Prostate gland (tissue), 2 donors: ENCODE measurements around the gene CANT1. TPM values are rescaled to one million over a fixed set of nuclear protein-coding genes. Genes with fewer than 3 reads are reported as not detected.

Experiments
- DNase-seq: peaks from one replicate; pipeline ENCODE4 v3.0.0-alpha.2; 2019; ENCODE audit warnings: low spot score
- H3K27ac ChIP-seq, 2 donors: fragments of 200-600 bp; sonication (generic); 2 replicates each; pipeline ENCODE4 v1.5.1; 2017 to 2019
- H3K27me3 ChIP-seq: fragments of 200-600 bp; sonication (generic); replicated peaks from 2 replicates; pipeline ENCODE4 v1.5.1; 2019; ENCODE audit not compliant: insufficient read depth
- H3K36me3 ChIP-seq, 2 donors: fragments of 200-600 bp; sonication (generic); 1 replicate in 1 of 2; 2 replicates in 1 of 2; pipeline versions ENCODE4 v1.5.1 to v1.8.1; 2017 to 2019
- H3K4me1 ChIP-seq: fragments of 200-600 bp; sonication (generic); replicated peaks from 2 replicates; pipeline ENCODE4 v1.5.1; 2019
- H3K4me3 ChIP-seq, 2 donors: fragments of 200-600 bp; sonication (generic); 2 replicates each; pipeline ENCODE4 v1.5.1; 2017 to 2019
- H3K9me3 ChIP-seq: fragments of 200-600 bp; sonication (generic); 2 replicates; pipeline ENCODE4 v1.5.1; 2017
- POLR2A ChIP-seq: fragments of 450-650 bp; IDR thresholded peaks from one replicate; pipeline ENCODE4 v1.6.1; 2016; ENCODE audit warnings: antibody characterized with exemption, mild to moderate bottlenecking
- POLR2AphosphoS5 ChIP-seq: sonication (generic); formaldehyde crosslinking; IDR thresholded peaks from one replicate; pipeline ENCODE4 v1.6.1; 2017; ENCODE audit warnings: antibody characterized with exemption
- WGBS: methylation state at CpG from one replicate; pipeline ENCODE4 v1.1.5; 2018; 5-methylcytosine and 5-hydroxymethylcytosine counted together
- intact Hi-C: fragments of 100-400 bp; cut with DNase I; formaldehyde crosslinking; loops from one replicate; pipeline ENCODE4 v1.14.2; 2022
- total RNA-seq, 2 donors: library from RNA; depleted of rRNA; stranded (reverse); fragments of >200 nt; gene quantifications; one replicate each; pipeline ENCODE4 v1.1.0, GENCODE V29; 2016
- TF ChIP-seq, protein P1 (sequence below), 4 experiments: fragments of 200-600 bp in 2 of 4; fragments of 450-650 bp in 2 of 4; sonication (generic) in 2 of 4; IDR thresholded peaks; 1 replicate in 3 of 4; 2 replicates in 1 of 4; pipeline ENCODE4 v1.5.1; 2016 to 2019; ENCODE audit warnings: antibody characterized with exemption in 4 of 4, mild to moderate bottlenecking in 2 of 4, moderate library complexity in 2 of 4

Gene CANT1
- total RNA-seq, 2 donors from 2014 or later: 89.7 to 201 TPM

DNA sequence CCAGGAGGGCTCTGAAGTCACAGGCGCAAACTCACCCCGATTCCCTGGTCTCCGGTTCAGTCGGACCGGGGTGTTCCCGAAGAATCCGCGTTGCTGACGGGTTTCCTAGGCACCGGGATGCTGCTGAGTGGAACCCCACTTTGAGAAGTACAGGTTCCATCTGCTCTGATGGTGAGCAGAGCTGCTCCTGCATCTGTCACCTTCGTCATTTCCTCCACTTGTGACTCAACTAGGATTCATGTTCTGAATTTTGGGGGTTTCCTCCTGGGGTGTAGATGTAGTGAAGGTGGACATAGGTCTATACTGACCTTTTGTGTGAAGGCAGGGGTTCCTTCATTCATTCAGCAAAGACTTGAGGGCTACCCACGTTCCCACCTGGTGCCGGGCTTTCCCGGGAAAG lies 54.9 kb downstream of the CANT1 start:
- Histone ChIP-seq H3K36me3 (no peaks in the 10 kb centered on the region), H3K9me3 (no peaks in the 10 kb centered on the region), H3K27me3 (no peaks in the 10 kb centered on the region), H3K4me1 (no peaks in the 10 kb centered on the region), H3K4me3 (no peak overlapping the region), H3K27ac (no peak overlapping the region)
- no peak for DNase-seq
- intact Hi-C loops: no loop called here
- TF ChIP-seq POLR2AphosphoS5 (no peak), POLR2A (no peak)
- TF ChIP-seq, protein P1, sequence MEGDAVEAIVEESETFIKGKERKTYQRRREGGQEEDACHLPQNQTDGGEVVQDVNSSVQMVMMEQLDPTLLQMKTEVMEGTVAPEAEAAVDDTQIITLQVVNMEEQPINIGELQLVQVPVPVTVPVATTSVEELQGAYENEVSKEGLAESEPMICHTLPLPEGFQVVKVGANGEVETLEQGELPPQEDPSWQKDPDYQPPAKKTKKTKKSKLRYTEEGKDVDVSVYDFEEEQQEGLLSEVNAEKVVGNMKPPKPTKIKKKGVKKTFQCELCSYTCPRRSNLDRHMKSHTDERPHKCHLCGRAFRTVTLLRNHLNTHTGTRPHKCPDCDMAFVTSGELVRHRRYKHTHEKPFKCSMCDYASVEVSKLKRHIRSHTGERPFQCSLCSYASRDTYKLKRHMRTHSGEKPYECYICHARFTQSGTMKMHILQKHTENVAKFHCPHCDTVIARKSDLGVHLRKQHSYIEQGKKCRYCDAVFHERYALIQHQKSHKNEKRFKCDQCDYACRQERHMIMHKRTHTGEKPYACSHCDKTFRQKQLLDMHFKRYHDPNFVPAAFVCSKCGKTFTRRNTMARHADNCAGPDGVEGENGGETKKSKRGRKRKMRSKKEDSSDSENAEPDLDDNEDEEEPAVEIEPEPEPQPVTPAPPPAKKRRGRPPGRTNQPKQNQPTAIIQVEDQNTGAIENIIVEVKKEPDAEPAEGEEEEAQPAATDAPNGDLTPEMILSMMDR (IDR thresholded peaks at IDR 0.05): no peak
- WGBS: 92% methylated on average over 14 of the region's 14 CpGs

DNA sequence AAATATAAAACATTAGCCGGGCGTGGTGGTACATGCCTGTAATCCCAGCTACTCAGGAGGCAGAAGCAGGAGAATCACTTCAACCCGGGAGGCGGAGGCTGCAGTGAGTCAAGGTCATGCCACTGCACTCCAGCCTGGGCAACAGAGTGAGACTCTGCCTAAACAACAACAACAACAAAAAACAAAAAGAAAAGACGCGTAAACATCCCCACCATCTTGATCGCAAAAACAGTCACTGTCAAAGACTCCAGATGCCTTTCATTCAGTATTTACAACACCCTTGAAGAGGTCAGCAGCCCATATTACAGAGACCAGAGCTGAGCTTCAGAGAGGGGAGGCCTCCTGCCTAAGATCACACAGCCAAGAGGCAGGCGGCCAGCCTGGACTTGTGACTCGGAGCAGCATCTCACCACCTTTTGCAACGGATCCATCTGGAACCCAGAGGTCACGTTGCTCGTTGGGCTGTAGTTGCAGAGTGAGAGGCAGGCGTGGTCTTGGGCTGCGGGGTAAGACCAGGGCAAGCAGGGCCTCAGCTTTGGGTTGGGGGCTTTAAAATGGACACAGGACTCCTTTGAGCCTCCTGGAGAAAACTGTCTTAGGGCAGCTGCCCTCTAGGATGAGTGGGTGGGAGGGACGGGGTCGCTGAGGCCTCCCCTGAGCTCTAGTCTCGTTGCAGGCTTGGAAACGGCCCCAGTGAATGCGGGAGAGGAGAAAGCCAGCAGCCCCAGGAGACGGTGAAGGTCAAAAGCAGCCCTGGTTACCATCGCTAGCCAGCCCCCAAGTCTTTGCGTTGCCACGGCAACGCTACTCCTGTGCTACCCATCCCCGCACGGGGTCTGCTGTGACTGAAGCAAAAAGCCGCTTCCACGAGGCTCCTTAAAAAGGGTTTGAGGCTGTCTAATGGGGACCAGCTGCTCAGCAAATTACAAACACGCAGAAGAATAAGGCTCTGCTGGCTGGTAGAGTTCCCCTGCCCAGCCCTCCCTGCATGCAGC lies 55.9 kb downstream of the CANT1 start:
- Histone ChIP-seq H3K4me3 (no peak overlapping the region), H3K27me3 (no peaks in the 10 kb centered on the region), H3K36me3 (no peaks in the 10 kb centered on the region), H3K27ac (no peak overlapping the region), H3K4me1 (no peaks in the 10 kb centered on the region), H3K9me3 (no peaks in the 10 kb centered on the region)
- intact Hi-C loops: no loop called here
- TF ChIP-seq, protein P1 (IDR thresholded peaks at IDR 0.05): no peak
- no peak for TF ChIP-seq POLR2AphosphoS5
- TF ChIP-seq POLR2A: no peak
- DNase-seq: no peak
- WGBS: 77% methylated on average over 29 of the region's 29 CpGs

DNA sequence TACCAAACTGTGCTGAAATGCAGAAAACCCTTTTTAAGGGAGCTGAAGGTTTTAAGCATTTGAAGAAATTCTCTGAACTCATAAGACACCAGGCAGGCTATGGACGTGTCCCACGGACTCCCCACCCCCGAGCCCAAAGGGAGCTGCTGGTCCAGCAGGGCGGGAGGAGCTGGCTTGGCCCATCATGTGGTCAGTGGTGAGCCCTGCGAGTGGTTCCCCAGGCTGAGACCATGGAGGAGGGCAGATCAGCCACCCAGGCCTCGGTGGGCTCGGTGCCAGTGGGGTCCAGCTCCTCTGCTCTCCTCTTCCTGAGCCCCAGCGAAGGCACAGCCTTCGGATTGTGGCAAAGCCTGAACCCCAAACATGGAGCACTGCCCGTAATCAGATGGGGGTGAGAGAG lies 56.9 kb downstream of the CANT1 start:
- no peak for DNase-seq
- no peaks in the 10 kb centered on the region for H3K9me3 ChIP-seq
- H3K4me3 ChIP-seq: no peak overlapping the region
- WGBS: 79% methylated on average over 10 of the region's 10 CpGs
- H3K36me3 ChIP-seq: no peaks in the 10 kb centered on the region
- no peaks in the 10 kb centered on the region for H3K27me3 ChIP-seq
- no peak overlapping the region for H3K27ac ChIP-seq
- intact Hi-C loops: no loop called here
- TF ChIP-seq POLR2A (no peak), POLR2AphosphoS5 (no peak)
- TF ChIP-seq, protein P1 (IDR thresholded peaks at IDR 0.05): no peak
- H3K4me1 ChIP-seq: no peaks in the 10 kb centered on the region

GRCh38 chr17:78951967-78952551 lies 57.5 kb downstream of the CANT1 start:
- Histone ChIP-seq H3K36me3 (no peaks in the 10 kb centered on the region), H3K4me3 (no peak overlapping the region), H3K4me1 (no peaks in the 10 kb centered on the region), H3K27ac (peak overlapping the region; percentile 18 to 58), H3K27me3 (no peaks in the 10 kb centered on the region), H3K9me3 (no peaks in the 10 kb centered on the region)
- DNase-seq: no peak
- intact Hi-C loops: no loop called here
- TF ChIP-seq POLR2AphosphoS5 (no peak), POLR2A (no peak)
- 19% methylated on average over 12 of the region's 12 CpGs for WGBS

DNA sequence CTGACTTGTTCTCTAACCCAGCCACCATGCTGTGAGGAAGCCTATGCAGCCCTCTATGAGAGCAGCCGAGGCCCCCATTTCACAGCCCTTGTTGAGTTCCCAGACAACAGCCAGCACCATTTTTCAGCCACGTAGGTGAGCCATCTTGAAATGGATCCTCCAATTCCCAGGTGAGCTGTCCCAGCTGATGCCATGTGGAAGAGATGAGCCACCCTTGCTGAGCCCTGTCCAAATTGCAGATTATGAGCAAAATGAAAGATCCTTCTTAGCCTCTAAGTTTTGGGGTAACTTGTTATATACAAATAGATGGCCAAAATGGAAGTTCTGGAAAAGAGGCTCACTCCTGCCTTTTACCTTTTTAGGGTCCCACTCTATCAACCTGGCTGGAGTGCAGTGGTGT lies 58.7 kb downstream of the CANT1 start:
- DNase-seq: no peak
- no peaks in the 10 kb centered on the region for H3K36me3 ChIP-seq
- H3K27me3 ChIP-seq: no peaks in the 10 kb centered on the region
- 100% methylated on average over 2 of the region's 2 CpGs for WGBS
- TF ChIP-seq, protein P1 (IDR thresholded peaks at IDR 0.05): no peak
- TF ChIP-seq POLR2A: no peak
- no peak for TF ChIP-seq POLR2AphosphoS5
- intact Hi-C loops: no loop called here
- no peaks in the 10 kb centered on the region for H3K4me1 ChIP-seq
- no peak overlapping the region for H3K4me3 ChIP-seq
- H3K27ac ChIP-seq: no peak overlapping the region
- H3K9me3 ChIP-seq: no peaks in the 10 kb centered on the region
